Measurements from ENCODE around the gene FAM81B.

The FAM81B gene

GRCh38 chr5:95403996-95404395, 12.8 kb downstream of the FAM81B start:
- no peak for DNase-seq (ENCODE audit: low read depth in 2 of 2)

- DNase-seq (ENCODE audit: low read depth in 2 of 2) = no peak
These were observed 15.4 kb downstream of the FAM81B start for GRCh38 chr5:95406426-95407090.

- no peak for DNase-seq (ENCODE audit: low read depth in 2 of 2)
These were observed 19.1 kb downstream of the FAM81B start for GRCh38 chr5:95410279-95410678.

GRCh38 chr5:95411474-95411873, 20.3 kb downstream of the FAM81B start:
- no peak for DNase-seq (ENCODE audit: low read depth in 2 of 2)

GRCh38 chr5:95414451-95414850, 23.3 kb downstream of the FAM81B start:
- DNase-seq (ENCODE audit: low read depth in 2 of 2) = no peak

- no peak for DNase-seq (ENCODE audit: low read depth in 2 of 2)
These were observed 26.8 kb downstream of the FAM81B start for GRCh38 chr5:95417971-95418370.

- DNase-seq (ENCODE audit: low read depth in 2 of 2) = no peak
These were observed 31.7 kb downstream of the FAM81B start for GRCh38 chr5:95422838-95423237.

GRCh38 chr5:95424016-95424415, 32.9 kb downstream of the FAM81B start:
- DNase-seq (ENCODE audit: low read depth in 2 of 2) = no peak

GRCh38 chr5:95424526-95424925, 33.4 kb downstream of the FAM81B start:
- no peak for DNase-seq (ENCODE audit: low read depth in 2 of 2)

- no peak for DNase-seq (ENCODE audit: low read depth in 2 of 2)
These were observed 35.1 kb downstream of the FAM81B start for GRCh38 chr5:95426227-95426626.

- DNase-seq (ENCODE audit: low read depth in 2 of 2) = no peak
These were observed 41.6 kb downstream of the FAM81B start for GRCh38 chr5:95432779-95433178.

GRCh38 chr5:95439801-95440493, 48.8 kb downstream of the FAM81B start:
- no peak for DNase-seq (ENCODE audit: low read depth in 2 of 2)

- DNase-seq (ENCODE audit: low read depth in 2 of 2) = no peak
These were observed 49.7 kb downstream of the FAM81B start for GRCh38 chr5:95440825-95441224.

GRCh38 chr5:95441636-95442035, 50.5 kb downstream of the FAM81B start:
- DNase-seq (ENCODE audit: low read depth in 2 of 2) = no peak

- no peak for DNase-seq (ENCODE audit: low read depth in 2 of 2)
These were observed 54.3 kb downstream of the FAM81B start for GRCh38 chr5:95445442-95445841.

- no peak for DNase-seq (ENCODE audit: low read depth in 2 of 2)
These were observed 54.8 kb downstream of the FAM81B start for GRCh38 chr5:95445995-95446394.

GRCh38 chr5:95446560-95447221, 55.5 kb downstream of the FAM81B start:
- no peak for DNase-seq (ENCODE audit: low read depth in 2 of 2)

- DNase-seq (ENCODE audit: low read depth in 2 of 2) = no peak
These were observed 56.8 kb downstream of the FAM81B start for GRCh38 chr5:95447961-95448360.

GRCh38 chr5:95448789-95449188, 57.6 kb downstream of the FAM81B start:
- no peak for DNase-seq (ENCODE audit: low read depth in 2 of 2)

GRCh38 chr5:95449460-95449859, 58.3 kb downstream of the FAM81B start:
- DNase-seq (ENCODE audit: low read depth in 2 of 2) = no peak

GRCh38 chr5:95454536-95454935, 63.4 kb downstream of the FAM81B start:
- no peak for DNase-seq (ENCODE audit: low read depth in 2 of 2)

- no peak for DNase-seq (ENCODE audit: low read depth in 2 of 2)
These were observed 69.5 kb downstream of the FAM81B start for GRCh38 chr5:95460665-95461064.

GRCh38 chr5:95471487-95471886, 80.3 kb downstream of the FAM81B start:
- no peak for DNase-seq (ENCODE audit: low read depth in 2 of 2)
